Measurements from ENCODE around the gene BRSK2. TPM values are rescaled to one million over a fixed set of nuclear protein-coding genes. Genes with fewer than 3 reads are reported as not detected.
"Not testable (repeated sequence)": the region's sequence is repeated elsewhere in the genome, so short reads cannot be mapped to it uniquely, and the experiment has no call there.

BRSK2 gene
- total RNA-seq, 2 donors from 2014 or later = 0.53 to 0.79 TPM

DNA sequence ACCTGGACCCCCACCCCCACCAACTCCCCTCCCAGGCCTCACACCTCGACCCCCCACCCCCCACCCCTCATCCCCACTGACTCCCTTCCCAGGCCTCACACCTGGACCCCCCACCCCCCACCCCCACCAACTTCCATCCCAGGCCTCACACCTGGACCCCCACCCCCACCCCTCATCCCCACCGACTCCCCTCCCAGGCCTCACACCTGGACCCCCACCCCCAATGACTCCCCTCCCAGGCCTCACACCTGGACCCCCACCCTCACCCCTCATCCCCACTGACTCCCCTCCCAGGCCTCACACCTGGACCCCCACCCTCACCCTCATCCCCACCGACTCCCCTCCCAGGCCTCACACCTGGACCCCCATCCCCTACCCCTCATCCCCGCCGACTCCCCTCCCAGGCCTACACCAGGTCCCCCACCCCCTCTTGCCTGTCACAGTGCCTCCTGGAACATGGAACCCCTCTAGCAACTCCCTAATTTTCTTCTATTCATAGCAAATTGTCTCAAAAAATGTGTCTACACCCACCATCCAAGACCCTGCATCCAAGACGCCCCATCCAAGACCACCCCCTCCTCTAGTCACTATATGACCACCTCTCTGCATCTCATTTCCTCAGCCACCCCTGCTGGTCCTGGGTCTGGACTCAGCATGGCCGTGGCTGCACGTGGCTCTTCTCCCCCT, 36.9 kb upstream of the BRSK2 start:
- intact Hi-C loops (cut with DNase I, micrococcal nuclease) = no loop called here
- ATAC-seq (no peak), DNase-seq (peak in 1 of 2 donors; percentile 0)

DNA sequence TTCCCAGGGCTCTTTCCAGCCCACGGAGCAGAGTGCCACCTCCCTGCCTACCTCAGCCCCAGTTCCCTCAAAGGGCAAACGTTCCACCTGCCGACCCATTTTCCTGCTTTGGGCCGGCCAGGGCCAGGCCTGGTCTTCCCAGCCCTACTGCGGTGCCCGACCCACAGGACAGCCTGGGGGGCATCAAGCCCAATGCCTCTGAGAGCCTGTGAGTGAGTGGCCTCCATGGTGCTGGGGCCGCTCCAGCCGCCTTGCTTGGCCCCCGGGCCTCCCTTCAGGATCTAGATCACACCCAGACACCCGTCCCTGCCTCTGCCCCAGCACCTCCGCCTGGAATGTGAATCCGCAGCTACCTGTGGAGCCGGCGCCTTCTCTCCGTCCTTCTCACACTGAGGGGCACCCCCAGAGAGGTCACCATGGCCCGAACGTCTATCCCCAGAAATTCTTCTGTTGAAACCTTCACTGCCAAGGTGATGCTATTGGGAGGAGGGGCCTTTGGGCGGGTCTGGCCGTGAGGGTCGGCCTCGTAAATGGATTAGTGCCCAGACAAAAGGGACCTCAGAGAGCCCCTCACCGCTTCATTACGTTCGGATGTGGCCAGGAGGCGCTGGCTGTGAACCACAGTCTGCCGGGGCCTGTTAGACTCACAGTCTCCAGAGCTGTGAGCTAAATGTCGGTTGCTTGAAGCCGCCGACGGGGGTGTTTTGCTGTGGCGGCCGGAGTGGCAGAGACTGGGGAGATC, 36.2 kb upstream of the BRSK2 start:
- intact Hi-C loops (cut with DNase I, micrococcal nuclease) = no loop called here
- no peak for ATAC-seq
- no peak for DNase-seq

GRCh38 chr11:1354125-1354938, 35.4 kb upstream of the BRSK2 start:
- intact Hi-C loops (cut with DNase I, micrococcal nuclease) = no loop called here
- DNase-seq (no peak), ATAC-seq (no peak)

- intact Hi-C loops (cut with DNase I, micrococcal nuclease) = no loop called here
- ATAC-seq (peak; percentile 49), DNase-seq (no peak)
These were observed 33.7 kb upstream of the BRSK2 start for GRCh38 chr11:1356007-1356435.

DNA sequence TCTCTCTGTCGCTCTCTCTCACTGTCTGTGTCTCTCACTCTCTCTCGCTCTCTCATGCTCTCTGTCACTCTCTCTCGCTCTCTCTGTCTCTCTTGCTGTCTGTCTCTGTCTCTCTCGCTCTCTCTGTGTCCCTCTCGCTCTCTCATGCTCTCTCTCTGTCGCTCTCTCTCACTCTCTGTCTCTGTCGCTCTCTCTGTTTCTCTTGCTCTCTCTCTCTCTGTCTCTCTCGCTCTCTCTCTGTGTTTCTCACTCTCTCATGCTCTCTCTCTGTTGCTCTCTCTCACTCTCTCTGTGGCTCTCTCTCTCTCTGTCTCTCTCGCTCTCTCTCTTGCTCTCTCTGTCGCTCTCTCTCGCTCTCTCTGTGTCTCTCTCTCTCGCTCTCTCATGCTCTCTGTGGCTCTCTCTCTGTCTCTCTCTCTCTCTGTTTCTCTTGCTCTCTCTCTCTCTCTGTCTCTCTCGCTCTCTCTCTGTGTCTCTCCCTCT, 33.2 kb upstream of the BRSK2 start:
- ATAC-seq (no peak), DNase-seq (no peak)
- intact Hi-C loops (cut with DNase I, micrococcal nuclease) = no loop called here

GRCh38 chr11:1358286-1358685, 31.4 kb upstream of the BRSK2 start:
- ATAC-seq (no peak), DNase-seq (peak in 1 of 2 donors; percentile 19)
- intact Hi-C loops (cut with DNase I, micrococcal nuclease) = no loop called here

DNA sequence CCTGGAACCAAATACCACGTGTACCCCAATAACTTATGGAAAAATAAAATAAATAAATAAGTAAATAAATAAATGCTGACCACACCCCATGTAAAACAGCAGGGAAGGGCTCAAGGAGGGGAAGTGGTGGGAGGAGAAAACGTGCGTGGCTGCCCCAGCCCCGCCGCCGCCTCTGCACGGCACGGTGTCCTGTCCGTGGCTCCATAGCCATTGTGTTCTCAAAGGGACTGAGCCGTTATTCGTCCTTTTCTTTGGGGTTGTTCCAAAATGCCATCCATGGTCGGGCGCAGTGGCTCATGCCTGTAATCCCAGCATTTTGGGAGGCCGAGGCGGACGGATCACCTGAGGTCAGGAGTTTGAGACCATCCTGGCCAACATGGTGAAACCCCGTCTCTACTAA, 30.8 kb upstream of the BRSK2 start:
- ATAC-seq; intact Hi-C loops (cut with DNase I, micrococcal nuclease); DNase-seq: not testable (repeated sequence)

DNA sequence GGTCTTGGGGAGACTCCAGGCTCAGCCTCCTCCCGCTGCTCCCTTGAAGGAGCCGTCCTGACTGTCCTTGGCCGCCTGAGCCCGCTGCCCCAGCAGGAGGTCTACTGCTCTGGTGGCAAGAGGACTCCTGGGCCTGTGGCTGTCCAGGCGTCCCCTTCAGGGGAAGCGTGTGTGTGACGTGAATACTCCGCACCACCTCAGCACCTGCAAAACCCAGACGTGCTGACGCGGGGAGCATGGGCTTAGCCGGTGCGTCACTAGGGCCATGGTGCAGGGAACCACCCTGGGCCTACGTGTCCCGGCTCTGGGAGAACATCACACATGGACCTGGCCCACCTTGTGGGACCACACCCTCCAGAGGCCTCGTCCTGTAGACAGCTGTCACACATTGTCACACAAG, 30.2 kb upstream of the BRSK2 start:
- DNase-seq = no peak
- ATAC-seq = no peak
- intact Hi-C loops (cut with DNase I, micrococcal nuclease) = no loop called here

DNA sequence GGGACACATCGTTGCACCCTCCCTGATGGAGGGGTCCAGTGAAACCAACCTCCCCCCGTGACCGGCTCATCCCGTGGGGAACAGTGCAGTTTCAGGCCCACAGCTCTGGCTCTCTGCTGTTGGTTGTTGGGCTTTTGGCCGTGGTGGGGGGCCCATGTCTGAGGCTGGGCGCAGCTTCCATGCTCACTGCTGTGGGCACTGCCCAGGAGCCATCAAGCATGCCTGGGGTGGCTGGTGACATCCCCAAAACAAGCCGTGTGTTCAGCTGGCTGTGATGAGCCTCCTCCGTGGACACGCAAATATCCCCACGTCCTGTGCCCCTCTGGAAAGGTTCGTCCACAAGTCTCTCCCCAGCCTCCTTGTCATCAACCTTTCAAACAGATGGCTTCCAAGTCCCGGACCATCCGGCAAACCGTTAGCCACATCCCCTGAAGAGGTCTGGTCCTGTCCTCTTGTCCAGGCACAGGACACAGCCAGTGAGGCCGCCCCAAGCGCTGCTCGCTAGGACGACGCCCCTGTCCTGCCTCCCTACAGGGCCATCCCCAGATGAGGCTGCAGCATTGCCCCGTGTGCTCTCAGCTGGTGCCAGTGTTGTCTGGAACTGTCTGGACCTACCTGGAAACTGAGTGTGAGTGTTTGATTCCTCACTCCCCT, 29.4 kb upstream of the BRSK2 start:
- no peak for DNase-seq
- intact Hi-C loops (cut with DNase I, micrococcal nuclease) = no loop called here
- no peak for ATAC-seq

DNA sequence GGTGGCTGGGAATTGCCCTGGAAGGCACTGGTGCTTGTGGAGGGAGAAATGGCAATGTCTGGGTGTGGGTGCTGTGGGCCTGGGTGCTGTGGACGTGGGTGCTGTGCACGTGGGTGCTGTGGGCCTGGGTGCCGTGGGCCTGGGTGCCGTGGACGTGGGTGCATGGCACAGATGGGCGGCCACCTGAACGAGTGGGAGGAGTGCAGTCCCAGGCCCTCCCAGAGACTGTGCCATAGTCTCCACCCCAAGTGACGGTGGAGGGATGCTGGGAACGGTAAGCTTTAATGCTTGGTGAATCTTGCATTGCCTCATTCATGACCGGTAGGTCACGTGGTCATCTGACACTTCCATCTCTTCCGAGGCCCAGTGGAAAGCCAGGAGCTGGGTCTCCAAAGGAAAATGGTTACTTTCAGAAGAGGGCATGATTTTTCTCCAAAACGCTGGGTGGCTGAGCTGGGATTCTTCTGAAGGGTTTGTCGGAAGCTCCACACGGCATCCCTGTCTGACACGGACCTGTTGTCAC, 28.8 kb upstream of the BRSK2 start:
- intact Hi-C loops (cut with DNase I, micrococcal nuclease) = no loop called here
- DNase-seq (no peak), ATAC-seq (no peak)

GRCh38 chr11:1361882-1362281, 27.9 kb upstream of the BRSK2 start:
- ATAC-seq = no peak
- intact Hi-C loops (cut with DNase I, micrococcal nuclease) = no loop called here

DNA sequence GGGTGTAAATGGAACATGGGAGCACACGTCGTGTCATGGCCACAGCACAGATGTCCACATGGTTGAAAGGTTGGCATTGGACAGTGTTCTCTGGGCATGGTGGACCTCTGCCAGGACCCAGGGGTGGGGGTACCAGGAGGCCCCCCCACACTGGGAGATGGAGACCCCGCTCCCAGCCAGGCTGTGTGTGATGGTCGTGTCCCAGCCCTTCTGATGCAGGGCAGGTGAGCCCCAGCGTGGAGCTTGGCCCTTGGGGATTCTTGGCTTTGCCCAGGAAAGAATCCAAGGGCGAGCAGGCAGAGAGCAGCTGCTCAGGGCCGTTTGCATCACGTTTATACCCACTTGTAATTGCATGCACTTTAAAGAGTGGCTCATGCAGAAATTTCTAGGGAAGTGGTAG, 22.0 kb upstream of the BRSK2 start:
- ATAC-seq (no peak), DNase-seq (no peak)
- intact Hi-C loops (cut with DNase I, micrococcal nuclease) = no loop called here

More at GRCh38 chr11:1361882-1362281, 27.9 kb upstream of the BRSK2 start:
- DNase-seq = no peak

GRCh38 chr11:1368216-1368615, 21.5 kb upstream of the BRSK2 start:
- DNase-seq (no peak), ATAC-seq (no peak)
- intact Hi-C loops (cut with DNase I, micrococcal nuclease) = no loop called here

GRCh38 chr11:1368966-1369365, 20.8 kb upstream of the BRSK2 start:
- DNase-seq (no peak), ATAC-seq (no peak)
- intact Hi-C loops (cut with DNase I, micrococcal nuclease) = no loop called here

DNA sequence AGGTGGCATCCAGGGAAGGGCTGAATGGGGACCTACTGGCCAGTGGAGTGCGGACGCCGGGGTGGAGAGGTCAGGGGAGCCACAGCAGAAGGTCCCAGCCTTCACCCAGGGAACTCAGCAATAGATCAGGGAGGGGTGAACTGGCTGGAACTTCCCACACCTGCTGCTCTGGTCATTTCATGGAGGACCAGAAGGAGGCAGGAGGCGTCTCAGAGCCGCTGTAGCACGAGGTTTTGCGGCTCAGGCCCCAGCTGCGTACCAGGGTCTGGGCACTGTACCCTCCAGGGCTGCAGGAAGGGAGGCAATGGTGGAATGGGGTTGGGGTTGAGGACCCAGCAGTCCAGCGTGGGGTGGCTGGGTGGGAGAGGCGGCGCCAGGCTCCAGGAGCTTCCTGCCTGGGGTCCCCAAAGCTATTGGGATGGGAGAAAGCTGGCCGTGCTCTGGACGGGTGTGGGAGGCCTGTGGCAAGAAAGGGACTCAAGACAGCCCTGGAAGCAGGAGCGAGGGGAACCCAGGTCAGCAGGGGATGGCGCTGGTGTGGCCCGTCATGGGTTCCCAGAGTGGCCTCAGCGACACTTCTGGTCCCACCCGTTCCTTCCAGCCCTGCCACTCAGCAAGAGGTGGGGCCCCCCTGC, 20.2 kb upstream of the BRSK2 start:
- intact Hi-C loops (cut with DNase I, micrococcal nuclease) = no loop called here
- DNase-seq (no peak), ATAC-seq (no peak)

DNA sequence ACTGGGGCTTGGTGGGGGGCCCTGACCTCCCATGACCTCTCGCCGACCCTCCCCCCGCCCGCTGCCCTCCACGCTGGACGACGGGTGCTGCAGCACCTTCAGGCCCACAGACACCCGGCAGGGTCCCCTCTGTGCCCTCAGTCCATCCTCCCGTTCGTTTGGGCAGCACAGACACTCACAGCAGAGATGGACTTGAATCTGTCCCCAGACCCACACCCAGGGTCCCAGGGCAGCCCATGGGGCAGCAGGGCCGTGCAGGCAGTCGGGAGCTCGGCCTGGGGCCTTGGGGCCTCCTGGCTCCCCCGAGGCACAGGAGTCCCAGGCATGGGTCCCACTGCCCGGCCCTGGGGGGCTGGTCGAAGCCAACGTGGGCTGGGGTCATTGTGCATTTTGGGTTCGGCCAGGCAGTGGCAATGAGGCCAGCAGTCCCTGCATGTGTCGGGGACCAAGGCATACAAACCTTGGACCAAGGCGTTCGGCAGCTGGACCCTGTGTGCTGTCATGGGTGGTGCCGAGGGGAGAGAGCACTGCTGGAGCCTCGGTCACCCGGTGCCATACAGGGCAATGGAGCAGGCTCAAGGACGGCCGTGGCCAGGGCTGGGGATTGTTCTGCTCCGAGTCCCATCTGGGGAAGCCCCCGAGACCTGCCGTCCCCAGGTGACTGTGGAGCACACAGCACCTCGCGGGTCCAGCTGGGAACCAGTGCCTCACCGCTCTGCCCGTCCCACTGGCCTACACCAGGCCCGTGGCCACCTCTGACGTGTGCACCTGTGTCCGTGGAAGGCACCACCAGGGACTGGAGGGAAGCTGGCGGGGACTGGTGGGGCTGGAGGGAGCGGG, 19.3 kb upstream of the BRSK2 start:
- no peak for DNase-seq
- intact Hi-C loops (cut with DNase I, micrococcal nuclease) = no loop called here

GRCh38 chr11:1371026-1371325, 18.8 kb upstream of the BRSK2 start:
- DNase-seq = no peak
- ATAC-seq = no peak
- intact Hi-C loops (cut with DNase I, micrococcal nuclease) = no loop called here

More for the DNA sequence above, 19.3 kb upstream of the BRSK2 start:
- no peak for ATAC-seq

GRCh38 chr11:1371377-1371776, 18.4 kb upstream of the BRSK2 start:
- no peak for DNase-seq
- intact Hi-C loops (cut with DNase I, micrococcal nuclease) = no loop called here
- ATAC-seq = no peak
